CD4-positive, alpha-beta T cell treated with Interferon gamma for 1 hour (primary cell): ENCODE results near the gene NQO2.

Source experiments
- DNase-seq: peaks from one replicate; pipeline ENCODE4 v3.0.0-alpha.2; 2020

NQO2 gene, protein sequence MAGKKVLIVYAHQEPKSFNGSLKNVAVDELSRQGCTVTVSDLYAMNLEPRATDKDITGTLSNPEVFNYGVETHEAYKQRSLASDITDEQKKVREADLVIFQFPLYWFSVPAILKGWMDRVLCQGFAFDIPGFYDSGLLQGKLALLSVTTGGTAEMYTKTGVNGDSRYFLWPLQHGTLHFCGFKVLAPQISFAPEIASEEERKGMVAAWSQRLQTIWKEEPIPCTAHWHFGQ

DNA sequence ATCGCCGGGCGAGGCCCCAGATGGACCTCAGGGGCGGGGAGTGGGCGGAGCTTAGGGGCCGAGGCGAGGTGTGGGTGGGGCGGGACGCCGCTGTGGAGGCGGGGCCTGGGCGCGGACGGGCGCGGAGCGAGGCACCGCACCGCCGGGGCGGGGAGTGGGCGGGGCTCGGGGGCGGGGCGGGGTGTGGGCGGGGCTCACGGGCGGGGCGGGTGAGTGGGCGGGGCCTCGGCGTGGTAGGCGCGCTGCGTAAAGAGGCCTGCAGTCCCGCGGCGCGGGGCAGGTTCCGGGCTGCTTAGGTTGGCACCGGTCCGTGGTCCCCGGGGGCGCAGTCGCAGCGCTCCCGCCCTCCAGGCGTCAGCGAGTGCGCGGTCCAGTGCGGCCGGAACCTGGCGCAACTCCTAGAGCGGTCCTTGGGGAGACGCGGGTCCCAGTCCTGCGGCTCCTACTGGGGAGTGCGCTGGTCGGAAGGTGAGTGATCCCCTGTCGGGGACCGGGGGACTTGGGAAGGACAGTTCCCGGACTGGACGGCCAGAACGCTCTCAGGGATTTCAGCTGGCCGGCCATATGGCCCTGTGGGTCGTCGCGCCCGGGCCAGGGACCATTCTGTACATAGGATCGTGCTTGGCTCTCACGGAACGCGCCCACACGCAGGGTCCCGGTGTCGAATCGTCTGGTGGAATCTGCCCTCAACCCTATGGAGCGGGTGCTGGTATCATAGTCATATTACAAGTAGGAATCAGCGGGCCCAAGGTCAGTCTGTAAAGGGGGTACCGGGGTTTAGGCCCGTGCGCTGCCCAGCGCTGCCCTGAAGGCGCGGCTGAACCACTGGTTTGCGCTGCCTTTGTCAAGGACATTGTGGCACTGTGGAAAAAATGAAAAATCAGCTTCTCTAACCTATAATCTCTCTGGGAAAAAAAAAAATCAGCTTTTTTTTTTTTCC lies at the start of gene NQO2:
Gene NQO2, plus strand, starts transcription at position 277 of the 940 bp plus-strand sequence. CDS start 6,659 bp downstream, outside the sequence.
- DNase-seq = peak; percentile 90

DNA sequence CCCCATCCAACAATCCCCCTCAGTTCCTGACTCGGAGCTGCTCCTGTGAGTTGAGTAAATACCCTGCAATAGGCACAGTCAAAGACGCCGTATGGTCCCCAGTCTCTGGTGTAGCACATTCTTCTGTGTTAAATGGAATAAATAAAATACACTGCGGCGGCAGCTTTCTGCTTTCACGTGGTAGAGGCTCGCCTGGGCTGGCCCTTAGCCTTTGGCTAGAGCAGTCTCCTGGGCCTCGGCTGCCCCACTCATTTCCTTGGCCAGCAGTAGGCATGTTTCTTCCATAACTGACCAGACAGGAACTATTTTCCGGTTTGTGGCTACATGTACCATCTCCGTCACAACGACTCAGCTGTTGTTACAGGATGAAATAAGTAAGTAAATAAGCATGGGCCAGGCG lies 49.0 kb upstream of the NQO2 start:
- DNase-seq = no peak

DNA sequence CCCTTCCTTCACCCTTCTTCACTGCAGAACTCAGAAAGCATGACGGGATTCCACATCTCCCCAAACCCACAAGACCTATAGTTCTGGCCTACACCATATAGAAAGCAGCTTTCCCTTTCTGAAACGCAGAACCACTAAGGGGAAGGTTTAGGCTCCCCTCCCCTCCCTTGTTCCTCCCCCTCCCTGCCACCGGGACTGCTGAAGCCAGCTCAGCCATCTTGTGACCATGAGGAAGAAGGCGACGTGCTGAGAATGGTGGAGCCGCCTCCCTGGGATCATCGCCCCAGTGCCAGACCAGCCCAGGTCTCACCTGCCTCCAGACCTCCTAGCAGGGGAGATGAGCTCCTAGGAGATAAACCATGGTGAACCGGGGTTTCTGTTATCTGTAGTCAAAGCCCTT lies 48.0 kb upstream of the NQO2 start:
- DNase-seq = peak; percentile 58

DNA sequence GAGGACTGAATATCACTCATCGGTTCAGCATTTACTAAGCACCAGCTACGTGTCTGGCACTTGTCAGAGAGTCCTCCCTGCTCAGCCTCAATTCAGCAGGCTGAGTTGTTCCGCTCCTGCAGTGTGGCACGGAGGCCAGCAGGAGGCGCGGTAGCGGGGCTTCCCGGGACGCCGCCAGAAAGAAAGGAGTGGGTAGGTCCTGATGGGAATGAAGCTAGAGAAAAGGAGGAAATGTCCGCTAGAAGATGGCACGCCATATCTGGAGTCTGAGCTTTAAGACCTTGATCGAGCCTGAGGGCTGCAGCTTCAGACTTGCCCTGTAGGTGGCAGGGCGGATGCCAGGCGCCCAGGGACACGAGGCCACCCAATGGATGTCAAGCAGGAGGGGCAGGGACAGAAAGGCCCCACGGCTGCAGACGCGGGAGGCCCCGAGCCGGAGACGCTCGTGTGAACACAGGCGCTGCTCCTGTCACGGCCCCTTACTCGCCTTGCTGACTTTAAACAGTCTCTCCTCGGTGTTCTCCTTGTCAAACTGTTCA lies 47.1 kb upstream of the NQO2 start:
- DNase-seq = peak; percentile 68

DNA sequence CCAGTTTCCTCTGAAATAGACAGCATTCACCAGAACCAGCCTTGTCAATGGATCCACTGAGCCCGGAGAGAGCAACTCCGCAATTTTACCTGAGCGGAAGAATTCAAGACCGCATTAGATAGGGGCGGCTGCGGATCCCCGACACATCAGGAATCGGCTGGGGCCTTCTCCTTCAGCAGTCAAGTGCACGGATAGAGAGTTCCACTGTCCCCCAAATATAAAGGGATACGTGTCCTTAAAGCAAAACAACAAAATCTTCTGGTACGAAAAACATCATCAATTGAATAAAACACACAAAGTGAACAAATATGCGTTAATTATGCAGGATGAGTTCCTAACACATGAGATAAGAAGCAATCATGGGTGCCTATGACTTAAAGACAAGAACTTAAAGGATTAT lies 46.6 kb upstream of the NQO2 start:
- DNase-seq = no peak

DNA sequence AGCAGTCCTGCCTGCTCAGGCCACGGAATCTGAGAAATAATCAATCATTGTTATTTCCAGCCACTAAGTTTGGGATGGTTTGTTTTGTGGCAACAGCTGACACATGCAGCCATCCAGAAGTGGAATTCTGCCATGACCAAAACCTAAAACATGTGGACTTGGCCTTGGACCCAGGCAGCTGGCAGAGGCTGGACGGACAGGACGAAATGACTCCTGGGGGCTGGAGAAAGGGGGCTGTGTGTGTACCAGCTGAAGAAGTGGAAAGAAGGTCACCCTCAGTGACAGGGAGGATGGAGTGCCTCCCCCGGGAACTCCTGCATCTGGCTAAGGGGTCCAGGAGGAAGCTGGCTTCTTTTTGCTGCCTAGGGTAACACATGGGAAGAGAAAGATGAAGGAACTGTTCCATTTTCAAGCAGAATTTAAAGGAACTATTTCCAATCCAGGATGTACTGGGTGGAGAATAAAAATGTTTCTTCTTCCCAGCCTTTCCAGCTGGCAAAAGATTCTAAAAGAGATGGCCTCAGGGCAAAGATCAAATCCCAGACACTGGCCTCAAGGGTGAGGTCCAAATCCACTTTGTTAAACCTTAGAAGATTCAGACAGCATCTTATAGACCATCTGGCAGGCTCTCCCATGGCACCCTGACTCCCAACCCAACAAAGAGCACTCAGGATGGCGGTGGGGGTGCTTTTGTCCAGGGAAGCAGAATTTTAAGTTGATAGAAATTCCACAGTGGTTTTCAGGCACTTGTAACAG lies 42.6 kb upstream of the NQO2 start:
- no peak for DNase-seq

DNA sequence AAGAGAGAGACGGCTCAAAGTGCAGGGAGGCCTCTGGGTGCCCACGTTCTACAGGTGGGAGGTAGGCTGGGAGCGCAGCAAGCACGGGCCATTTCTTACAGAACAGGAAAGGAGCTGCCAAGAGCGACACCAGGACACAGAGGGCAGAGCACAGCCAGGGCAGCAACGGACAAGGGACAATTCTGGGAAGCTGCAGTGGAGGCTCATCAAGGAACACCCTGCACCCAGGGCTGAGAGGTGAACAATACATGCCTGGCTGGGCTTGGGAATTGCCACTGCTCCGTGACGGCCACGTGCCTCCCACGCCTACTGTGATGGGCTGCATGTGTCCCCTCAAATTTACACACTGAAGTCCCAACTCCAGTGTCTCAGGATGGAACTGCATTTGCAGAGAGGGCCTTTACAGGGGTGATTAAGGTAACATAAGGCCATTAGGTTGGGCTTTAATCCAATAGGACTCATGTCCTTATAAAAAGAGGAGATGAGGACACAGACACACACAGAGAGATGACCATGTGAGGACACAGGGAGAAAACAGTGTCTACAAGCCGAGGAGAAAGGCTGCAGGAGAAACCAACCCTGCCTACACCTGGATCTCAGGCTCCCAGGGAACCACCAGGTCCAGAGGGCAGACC lies 41.9 kb upstream of the NQO2 start:
- no peak for DNase-seq

DNA sequence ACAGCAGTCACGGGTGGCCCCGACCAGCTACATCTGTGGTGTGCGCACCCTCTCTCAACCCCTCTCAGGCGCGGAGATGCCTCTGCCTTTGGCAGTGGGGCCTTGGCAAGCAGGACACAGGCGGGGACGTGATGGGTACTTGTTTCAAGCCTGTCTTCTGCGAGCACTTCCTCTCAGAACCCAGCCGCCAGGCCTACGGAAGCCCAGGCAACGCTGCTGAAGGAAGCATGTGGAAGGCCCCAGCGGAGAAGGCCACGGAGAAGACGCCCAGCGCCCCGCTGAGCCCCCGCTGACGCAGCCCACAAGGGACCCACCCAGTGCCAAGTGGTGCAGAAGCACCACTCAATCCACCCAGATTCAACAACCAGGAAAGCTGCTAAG lies 41.4 kb upstream of the NQO2 start:
- no peak for DNase-seq

DNA sequence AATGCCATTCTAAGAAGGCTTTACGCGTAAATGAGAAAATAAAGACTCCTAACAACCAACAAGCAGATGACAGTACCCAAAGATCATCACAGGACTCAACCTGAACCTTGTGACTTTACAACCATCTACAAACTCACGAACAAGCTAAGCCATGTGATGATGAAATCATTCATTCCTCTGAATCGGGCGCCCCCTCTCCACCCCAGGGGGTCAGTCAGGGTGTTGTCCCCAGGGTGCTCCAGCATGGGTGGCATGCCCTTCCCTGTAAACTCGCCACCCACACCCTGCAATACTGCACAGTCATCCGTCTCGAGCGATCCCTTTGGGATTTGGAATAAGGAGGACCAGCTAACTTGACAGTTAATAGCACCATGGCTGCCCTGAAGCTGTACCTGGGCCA lies 40.9 kb upstream of the NQO2 start:
- DNase-seq = no peak

DNA sequence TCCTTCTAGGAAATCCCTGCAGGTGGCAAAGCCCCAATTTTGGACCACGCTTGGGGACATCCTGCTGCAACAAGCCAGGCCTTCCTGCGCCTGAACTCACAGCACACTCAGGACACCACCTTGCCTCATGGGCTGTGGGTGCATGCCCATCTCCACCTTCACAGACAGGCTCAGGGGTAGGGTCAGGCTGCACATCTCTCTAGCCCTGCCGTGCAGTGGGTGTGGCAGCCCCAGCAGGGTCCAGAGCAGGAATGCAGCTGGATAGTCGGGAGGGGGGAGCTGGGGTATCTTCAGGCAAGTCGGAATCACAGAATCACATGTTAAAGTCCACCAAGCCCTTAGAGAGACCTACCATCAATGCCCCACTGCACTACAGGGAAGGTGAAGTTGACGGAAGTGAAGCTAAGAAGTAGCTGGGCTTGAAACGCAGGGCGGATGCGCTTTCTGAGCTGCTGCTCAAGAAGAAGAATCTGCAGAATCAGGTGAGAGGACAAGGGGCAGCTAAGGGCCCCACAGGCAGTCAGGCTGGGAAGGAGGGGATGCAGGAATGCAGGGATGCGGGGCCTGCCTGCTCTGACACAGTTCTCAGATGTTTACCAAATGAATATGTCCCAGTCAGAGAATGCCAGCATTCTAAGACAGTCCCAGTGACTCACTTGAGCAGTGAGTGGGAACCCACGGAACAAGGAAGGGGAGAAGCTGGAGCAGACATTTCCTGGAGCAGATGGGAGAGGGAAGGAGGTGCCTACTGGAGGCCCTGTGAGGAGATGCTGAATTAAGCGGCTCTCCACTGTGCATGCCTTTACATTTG lies 39.6 kb upstream of the NQO2 start:
- no peak for DNase-seq

DNA sequence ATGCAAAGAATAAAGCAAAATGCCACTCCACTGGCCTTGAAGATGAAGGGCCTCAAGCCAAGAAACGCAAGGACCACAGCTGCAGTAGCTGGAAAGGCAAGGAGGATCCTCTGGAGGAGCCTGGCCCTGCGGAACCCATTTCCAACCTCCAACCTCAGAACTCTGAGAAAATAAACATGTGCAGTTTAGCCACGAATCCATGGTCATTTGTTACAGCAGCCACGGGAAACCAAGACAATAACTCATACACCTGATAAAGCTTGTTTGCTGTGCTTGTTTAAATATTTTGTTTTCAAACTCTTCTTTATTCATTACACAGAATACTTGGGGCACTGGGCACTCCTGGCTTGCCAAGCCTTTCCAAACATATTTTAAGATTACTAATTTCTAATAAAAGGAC lies 38.8 kb upstream of the NQO2 start:
- DNase-seq = no peak

DNA sequence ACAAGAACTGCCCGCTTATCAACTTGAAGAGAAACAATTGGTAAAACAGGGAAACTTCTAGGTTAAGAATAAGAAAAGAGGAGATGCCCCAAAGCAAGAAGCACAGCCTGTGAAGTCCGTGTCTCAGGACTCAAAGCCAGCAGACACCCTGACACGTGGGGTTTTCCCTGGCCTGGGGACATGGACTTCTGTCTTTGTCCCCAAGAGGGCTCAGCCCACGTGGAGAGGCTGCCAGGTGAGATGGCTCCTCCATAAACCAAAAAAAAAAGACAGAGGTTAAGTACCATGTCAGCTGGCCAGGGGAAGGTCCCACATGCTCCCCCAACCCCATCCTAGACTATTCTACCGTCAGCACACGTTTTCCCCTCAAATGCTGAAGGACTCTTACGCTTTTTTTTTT lies 38.2 kb upstream of the NQO2 start:
- no peak for DNase-seq

DNA sequence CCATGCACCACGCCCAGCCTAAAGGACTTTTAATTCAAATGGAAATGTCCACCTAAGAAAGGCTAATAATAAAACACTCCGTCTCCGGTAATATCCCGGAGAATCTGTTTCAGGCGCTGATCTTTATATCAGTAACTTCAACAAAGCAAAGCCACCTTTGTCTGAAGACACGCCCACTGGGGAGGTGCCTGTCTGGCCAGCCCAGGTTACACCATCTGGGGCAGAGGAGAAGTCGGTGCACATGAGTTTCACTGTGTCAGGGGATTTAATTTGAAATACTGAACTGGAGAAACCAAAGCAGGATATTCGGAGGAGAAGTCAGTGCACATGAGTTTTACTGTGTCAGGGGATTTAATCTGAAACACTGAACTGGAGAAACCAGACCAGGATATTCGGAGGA lies 37.7 kb upstream of the NQO2 start:
- DNase-seq = no peak

DNA sequence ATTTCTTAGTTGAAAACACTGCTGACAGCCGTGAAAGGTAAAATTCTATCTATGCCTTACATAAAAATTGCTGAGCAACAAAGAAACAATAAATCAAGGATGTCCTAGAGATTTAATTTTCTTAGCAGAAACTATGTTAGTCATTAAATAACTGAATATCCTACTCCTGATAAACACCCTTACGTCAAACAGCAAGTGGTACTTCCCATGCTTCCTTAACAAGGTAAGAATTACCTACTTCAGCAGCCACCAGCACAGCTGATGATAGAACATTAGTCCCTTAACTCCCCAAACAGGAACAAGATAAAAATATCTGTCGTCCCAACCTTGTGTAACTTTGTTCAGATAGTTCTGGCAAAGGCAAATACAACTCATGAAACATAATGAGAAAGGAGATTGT lies 37.1 kb upstream of the NQO2 start:
- no peak for DNase-seq

DNA sequence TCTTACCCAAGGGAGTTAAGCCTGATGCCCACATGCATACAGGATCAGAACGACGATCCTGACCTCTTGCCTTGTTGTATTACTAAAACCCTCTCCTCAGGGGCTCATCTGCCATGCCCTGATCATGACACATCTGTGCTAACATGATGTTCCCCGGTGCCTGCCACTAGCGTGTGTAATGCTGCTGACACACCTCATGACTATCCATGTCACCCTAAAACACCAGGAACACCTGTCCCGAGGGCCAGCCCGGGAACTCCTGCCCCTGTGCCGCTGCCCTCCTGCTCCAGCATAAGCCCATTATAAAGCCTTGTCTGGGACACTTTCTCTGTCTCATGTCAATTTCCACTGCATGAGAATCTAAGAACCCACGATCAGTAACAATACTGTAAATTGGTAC lies 35.9 kb upstream of the NQO2 start:
- no peak for DNase-seq

DNA sequence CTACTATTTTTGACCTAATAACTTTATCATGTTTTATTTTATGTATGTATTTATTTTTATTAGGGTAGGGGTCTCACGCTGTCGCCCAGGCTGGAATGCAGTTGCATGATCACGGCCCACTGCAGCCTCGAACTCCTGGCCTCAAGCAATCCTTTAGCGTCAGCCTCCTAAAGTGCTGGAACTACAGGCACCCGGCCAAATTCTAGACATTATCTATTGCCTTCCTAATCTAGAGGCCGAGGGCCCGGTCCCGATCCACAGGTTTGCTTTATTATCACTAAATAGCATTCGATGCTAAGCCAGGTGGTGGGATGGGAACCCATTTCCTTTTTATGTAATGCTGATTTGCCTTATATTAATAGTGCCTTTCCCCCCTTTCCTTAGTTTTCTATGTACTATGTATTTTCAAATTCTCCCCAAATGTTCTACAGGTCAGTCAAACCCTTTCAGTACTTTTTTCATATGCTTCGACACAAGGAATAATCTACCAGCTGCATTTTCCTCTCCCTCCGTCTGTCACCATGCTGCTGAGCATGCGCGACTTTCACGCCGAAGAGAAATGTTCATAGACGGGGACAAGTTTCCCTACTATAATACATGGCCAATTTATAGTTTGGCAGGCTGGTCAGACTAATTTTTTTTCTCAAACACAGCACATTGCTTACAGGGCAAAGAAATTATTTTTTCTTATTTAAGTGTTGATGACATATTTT lies 34.7 kb upstream of the NQO2 start:
- no peak for DNase-seq

DNA sequence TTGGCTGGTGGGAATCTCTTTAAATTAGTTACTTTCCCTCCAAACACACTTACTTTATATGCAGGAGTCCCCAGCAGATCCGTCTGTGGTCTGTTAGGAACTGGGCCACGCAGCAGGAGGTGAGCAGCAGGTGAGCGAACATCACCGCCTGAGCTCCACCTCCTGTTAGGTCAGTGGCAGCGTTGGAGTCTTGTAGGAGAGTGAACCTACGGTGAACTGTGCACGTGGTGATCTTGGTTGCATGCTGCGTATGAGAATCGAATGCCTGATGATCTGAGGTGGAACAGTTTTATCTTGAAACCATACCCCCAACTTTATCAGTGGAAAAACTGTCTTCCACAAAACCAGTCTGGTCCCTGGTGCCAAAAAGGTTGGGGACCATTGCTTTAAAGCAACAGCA lies 33.3 kb upstream of the NQO2 start:
- DNase-seq = no peak

DNA sequence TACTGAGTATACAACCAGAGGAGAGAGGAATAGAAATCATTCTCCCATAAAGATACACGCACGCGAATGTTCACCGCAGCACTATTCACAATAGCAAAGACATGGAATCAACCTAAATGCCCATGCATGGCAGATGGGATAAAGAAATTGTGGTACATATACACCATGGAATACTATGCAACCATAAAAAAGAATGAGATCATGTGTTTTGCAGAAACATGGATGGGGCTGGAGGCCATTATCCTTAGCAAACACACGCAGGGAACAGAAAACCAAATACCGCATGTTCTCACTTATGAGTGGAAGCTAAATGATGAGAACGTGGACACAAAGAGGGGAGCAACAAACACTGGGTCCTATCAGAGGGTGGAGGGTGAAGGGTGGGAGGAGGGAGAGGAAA lies 31.8 kb upstream of the NQO2 start:
- no peak for DNase-seq

DNA sequence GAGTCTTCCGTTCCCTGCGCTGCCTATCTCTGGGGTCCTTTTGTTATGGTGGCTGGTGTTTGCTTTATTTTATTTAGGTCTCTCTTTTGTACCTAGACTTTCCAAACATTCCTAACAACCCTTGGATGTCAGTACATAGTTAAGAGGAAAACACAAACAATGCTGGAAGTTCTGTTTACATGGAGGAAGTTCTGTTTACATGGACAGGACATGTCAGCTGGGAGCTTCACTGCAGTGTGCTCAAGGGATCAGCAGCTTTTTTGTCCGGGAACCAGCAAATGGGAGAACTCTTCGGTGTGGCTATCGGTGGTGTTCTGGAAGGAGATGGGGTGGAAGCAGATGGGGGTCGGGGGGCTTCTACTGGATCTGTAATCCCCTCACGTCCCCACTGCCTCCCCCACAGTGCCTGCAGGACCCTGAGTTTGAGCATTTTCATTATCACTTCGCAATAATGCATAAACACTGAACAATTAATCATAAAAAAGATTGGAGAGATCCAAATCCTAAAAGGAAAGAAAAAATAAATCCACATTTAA lies 31.0 kb upstream of the NQO2 start:
- no peak for DNase-seq

DNA sequence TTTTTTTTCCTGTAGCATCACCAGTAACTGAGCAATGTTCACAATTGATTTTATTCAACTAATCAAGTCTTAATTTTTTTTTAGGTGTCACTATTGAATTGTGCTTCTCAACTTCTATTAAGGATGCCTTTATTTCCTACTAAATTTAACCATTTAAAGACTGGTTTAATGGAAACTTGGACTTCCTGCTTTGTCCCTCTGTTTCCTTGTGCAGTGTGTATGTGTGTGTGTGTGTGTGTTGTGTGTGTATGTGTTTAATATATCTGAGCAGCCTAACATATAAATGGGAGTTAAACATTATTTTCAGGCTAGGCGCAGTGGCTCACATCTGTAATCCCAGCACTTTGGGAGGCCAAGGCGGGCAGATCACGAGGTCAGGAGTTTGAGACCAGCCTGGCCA lies 30.1 kb upstream of the NQO2 start:
- DNase-seq = no peak

DNA sequence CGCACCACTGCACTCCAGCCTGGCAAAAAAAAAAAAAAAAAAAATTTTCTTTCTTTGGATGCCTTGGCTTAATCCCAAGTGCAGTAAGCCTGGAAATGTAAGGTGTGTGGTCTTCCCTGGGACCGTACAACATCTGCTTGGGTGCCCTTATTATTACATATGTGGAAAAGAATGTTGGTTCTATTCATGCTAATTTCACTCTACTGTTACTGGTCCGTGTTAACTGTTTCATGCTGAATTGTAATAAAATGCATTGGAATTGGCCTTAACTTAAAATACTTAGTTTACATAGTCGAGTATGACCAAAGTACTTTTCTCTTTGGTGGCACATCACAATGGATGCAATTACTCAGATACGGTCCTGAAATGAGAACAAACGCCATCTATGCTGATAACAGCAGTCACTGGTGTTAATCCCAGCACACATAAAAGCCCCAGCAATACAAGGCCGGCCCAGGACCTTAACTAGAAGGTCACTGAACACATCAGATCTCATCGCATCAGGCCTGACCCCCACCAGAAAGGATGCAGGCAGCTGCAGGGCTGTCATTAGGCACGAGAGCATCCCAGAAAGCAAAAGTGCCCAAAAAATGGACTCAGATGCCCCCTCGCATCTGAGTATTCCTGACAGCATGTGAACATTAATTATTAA lies 29.5 kb upstream of the NQO2 start:
- DNase-seq = no peak
